Measurements from ENCODE around the gene AGK. TPM values are rescaled to one million over a fixed set of nuclear protein-coding genes. Genes with fewer than 3 reads are reported as not detected.
A peak's percentile ranks its signal among the peaks of the same experiment; 100 is the strongest.
"Not testable (repeated sequence)": the region's sequence is repeated elsewhere in the genome, so short reads cannot be mapped to it uniquely, and the experiment has no call there.

The AGK gene
- total RNA-seq, 1 donor from 2014 or later: 20.7 TPM

GRCh38 chr7:141676618-141677017 is 125.4 kb downstream of the AGK start:
- DNase-seq (ENCODE audit: low spot score): no peak

DNA sequence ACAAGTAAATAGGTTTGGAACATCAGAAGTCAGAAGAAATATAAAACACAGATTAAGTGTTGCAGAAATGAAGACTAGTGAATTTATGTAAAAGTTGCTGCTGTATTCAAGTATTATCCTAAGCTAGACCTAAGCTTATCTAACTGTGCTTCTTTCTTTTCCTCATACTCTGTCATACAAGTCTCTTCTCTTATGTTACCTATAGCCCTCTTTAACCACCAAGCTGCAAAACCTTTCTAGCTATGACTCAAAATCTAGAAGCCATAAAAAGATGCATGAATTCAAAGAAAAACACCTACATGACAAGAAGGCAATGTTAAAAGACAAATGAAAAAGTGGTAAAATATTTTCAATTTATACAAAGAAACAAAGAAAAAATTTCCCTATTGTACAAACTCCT is 127.8 kb downstream of the AGK start:
- DNase-seq (ENCODE audit: low spot score): no peak

GRCh38 chr7:141685285-141686023 is 134.2 kb downstream of the AGK start:
- no peak for DNase-seq (ENCODE audit: low spot score)

DNA sequence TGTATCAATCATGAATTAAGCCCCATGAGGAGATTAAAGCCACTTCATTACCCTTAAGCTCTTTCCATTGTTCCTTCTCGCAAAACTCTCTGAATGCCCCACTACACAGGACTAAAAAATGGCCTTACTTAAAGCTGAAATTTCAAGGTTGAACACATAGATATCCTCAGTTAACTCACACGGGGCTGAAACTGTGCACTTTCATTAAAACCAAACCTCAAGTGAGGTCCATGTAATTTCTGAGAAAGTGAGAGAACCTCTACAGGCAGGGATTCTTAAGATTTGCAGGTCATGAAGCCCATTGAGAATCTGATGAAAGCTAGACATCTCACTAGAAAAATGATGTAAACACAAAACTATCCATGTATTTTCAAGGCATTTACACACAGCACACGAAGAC is 134.9 kb downstream of the AGK start:
- DNase-seq (ENCODE audit: low spot score): no peak

GRCh38 chr7:141686670-141687069 is 135.5 kb downstream of the AGK start:
- no peak for DNase-seq (ENCODE audit: low spot score)

- no peak for DNase-seq (ENCODE audit: low spot score)
Measured at GRCh38 chr7:141688043-141688442, 136.8 kb downstream of the AGK start.

DNA sequence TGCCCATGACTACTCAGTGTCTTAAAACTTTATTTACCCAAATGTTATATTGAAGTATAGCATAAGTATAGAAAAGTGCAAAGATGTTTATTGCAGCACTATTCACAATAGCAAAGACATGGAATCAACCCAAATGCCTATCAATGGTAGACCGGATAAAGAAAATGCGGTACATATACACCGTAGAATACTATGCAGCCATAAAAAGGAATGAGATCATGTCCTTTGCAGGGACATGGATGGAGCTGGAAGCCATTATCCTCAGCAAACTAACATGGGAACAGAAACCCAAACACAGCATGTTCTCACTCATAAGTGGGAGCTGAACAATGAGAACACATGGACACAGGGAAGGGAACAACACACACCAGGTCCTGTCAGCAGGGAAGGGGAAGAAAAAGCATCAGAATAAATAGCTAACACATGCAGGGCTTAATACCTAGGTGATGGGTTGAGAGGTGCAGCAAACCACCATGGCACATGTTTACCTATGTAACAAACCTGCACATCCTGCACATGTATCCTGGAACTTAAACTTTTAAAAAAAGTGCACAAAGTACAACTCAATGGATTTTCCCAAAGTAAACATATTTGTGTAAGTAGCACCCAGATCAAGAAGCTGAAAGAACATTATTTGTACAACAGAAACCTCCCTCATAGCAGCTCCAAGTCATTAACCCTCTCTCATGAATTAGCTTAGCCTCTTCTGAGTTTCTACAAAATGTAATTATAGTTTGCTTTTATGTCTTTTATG is 138.0 kb downstream of the AGK start:
- not testable (repeated sequence) for DNase-seq (ENCODE audit: low spot score)

DNA sequence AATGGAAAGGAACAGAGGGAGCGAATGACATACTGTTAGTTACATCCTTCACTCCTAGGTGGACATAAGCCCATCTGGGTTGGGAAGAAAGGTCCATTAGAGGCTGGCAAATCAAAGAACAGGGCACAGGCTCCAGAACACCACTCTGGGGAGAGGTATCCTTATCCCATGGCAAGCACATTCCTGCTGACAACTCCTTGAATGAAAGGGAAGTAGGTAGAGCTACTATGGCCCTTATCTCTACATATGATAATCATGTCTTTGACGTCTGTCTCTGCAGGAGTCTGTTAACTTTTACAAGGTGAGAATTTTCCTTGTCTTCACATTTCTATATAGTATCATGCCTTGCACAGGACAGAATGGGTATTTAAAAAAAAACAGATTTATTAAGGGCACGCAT is 140.3 kb downstream of the AGK start:
- no peak for DNase-seq (ENCODE audit: low spot score)

DNA sequence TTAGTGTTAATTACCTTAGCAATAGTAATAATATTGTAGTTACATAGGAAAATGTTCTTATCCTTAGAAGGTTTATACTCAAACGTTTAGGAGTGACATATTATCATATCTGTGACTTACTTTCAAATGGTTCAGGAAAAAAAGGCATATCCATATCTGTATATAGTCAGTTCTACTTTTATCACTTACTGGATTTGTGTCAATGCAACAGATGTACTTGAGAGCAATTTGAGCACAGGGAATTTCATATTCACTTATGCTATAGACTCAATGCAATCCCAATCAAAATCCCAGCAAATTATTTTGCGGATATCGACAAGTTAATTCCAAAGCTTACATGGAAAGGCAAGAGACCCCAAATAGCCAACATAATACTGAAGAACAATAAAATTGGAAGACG is 140.8 kb downstream of the AGK start:
- no peak for DNase-seq (ENCODE audit: low spot score)

GRCh38 chr7:141693082-141693481 is 141.9 kb downstream of the AGK start:
- no peak for DNase-seq (ENCODE audit: low spot score)

- no peak for DNase-seq (ENCODE audit: low spot score)
Measured at GRCh38 chr7:141695803-141696289, 144.6 kb downstream of the AGK start.

- DNase-seq (ENCODE audit: low spot score): no peak
Measured at GRCh38 chr7:141696348-141696747, 145.1 kb downstream of the AGK start.

DNA sequence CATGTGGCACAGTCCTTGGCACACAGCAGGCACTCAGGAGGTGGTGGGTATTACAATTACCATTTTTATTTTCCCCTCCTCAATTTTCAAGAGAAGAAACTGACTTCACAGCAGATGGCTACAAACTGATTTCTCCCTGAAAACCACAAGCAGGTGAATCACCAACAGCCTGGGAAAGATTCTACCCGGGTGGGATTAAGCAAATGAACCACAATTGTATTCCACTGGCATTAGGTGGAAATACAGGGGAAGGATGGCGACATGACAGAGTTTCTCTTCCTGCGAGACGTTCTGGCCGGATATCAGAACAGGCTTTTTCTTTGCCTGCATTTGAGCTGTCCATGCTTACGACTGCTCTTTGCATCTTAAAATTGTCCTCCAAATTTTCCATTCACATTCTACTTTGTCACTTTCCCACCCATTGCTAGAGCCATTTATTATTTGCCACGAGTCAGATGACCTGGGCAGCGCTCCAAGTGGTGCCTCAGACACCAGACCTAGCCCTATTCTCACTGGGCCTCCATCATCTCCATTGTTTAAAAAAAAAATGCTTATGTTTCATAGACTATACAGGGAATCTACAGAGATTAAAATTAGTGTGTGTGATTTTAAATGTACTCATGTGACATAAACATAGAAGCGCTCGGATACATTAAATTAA is 146.1 kb downstream of the AGK start:
- no peak for DNase-seq (ENCODE audit: low spot score)

GRCh38 chr7:141698247-141699015 is 147.2 kb downstream of the AGK start:
- no peak for DNase-seq (ENCODE audit: low spot score)

GRCh38 chr7:141699860-141700259 is 148.7 kb downstream of the AGK start:
- no peak for DNase-seq (ENCODE audit: low spot score)

GRCh38 chr7:141700296-141700847 is 149.2 kb downstream of the AGK start:
- DNase-seq (ENCODE audit: low spot score): no peak

GRCh38 chr7:141700848-141701371 is 149.7 kb downstream of the AGK start:
- DNase-seq (ENCODE audit: low spot score): no peak

- DNase-seq (ENCODE audit: low spot score): peak; percentile 43
Measured at GRCh38 chr7:141701489-141702046, 150.4 kb downstream of the AGK start.

DNA sequence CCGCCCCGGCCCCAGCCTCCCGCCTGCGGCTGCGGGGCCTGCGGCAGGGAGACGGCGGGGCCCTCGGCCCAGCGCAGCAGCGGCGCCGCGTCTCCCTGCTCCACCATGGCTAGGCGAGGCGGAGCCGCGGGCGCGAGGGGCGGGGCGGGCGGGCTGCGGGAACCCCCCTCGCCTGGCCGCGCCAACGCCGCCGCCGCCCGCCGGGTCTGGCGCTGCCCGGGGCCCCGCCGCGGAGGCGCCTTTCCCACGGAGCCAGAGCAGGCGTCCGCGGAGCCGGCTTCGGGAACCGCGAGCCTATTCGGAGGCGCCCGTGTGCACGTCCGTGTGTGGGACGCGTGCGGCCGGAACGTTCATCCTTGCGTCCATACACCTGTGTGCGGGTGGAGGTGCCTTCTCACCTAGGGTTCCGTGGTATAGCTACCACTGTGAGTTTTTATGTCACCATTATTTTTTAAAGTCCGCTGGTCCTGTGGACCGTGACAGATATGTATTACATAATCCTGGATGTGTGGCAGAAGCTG is 150.9 kb downstream of the AGK start, which contains the start of gene DENND11:
Gene DENND11 (minus strand): TSS at position 120 of the 521 bp plus-strand sequence. CDS start 13 bp downstream, at position 107.
- peak; percentile 11 for DNase-seq (ENCODE audit: low spot score)

DNA sequence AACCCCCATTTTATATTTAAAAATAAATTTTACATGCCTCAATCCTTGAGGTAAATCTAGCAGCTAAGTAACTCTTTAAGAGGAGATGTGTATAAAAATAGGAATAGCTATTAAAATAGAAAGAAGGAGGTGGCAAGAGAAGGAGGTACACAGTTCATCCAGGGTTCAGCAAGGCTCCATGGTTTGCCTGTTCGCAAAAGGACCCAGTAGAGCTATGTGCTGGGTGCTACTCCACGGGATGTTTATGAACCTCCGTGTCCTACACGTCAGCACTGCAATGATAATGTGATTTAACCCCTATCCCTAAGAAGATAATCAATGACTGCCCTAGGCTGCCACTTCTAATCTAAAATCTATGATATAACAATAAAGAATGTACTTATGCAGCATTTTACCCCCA is 151.7 kb downstream of the AGK start:
- no peak for DNase-seq (ENCODE audit: low spot score)

GRCh38 chr7:141704112-141704511 is 152.9 kb downstream of the AGK start:
- DNase-seq (ENCODE audit: low spot score): no peak

Data from mucosa of gallbladder (tissue), 1 donor.